Measurements from ENCODE around the gene PLD5. TPM values are rescaled to one million over a fixed set of nuclear protein-coding genes. Genes with fewer than 3 reads are reported as not detected.

PLD5 gene
- total and polyA plus RNA-seq, 4 donors: under 0.01 to 0.17 (median 0.05) TPM; not detected in 1

GRCh38 chr1:242187171-242187570 is 337.3 kb downstream of the PLD5 start:
- H3K27ac ChIP-seq (ENCODE audit: low read depth in 1 of 2, low read length in 2 of 2): no peak overlapping the region
- H3K36me3 ChIP-seq (ENCODE audit: control insufficient read depth in 4 of 4, insufficient read depth in 3 of 4, low read depth in 1 of 4, low read length in 3 of 4): no peaks in the 10 kb centered on the region
- WGBS: 25% methylated on average over 1 of the region's 1 CpG
- H3K9ac ChIP-seq (ENCODE audit: low read depth in 1 of 2, low read length in 2 of 2): no peak overlapping the region
- no peaks in the 10 kb centered on the region for H3K4me1 ChIP-seq (ENCODE audit: control insufficient read depth in 4 of 4, insufficient read depth in 4 of 4, low read length in 3 of 4)
- H3K27me3 ChIP-seq (ENCODE audit: control insufficient read depth in 4 of 4, insufficient read depth in 4 of 4, low read length in 3 of 4): no peaks in the 10 kb centered on the region
- TF ChIP-seq FOXA1 (IDR thresholded peaks at IDR 0.05) (no peak), EGR1 (IDR thresholded peaks at IDR 0.05; ENCODE audit: low read depth in 2 of 2) (no peak), HNF4A (conservative IDR thresholded peaks at IDR 0.05) (no peak), FOXA2 (IDR thresholded peaks at IDR 0.05) (no peak), JUND (IDR thresholded peaks at IDR 0.05) (no peak), HNF4G (IDR thresholded peaks at IDR 0.05) (no peak), RAD21 (IDR thresholded peaks at IDR 0.05) (no peak)
- TF ChIP-seq, protein P1, sequence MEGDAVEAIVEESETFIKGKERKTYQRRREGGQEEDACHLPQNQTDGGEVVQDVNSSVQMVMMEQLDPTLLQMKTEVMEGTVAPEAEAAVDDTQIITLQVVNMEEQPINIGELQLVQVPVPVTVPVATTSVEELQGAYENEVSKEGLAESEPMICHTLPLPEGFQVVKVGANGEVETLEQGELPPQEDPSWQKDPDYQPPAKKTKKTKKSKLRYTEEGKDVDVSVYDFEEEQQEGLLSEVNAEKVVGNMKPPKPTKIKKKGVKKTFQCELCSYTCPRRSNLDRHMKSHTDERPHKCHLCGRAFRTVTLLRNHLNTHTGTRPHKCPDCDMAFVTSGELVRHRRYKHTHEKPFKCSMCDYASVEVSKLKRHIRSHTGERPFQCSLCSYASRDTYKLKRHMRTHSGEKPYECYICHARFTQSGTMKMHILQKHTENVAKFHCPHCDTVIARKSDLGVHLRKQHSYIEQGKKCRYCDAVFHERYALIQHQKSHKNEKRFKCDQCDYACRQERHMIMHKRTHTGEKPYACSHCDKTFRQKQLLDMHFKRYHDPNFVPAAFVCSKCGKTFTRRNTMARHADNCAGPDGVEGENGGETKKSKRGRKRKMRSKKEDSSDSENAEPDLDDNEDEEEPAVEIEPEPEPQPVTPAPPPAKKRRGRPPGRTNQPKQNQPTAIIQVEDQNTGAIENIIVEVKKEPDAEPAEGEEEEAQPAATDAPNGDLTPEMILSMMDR (IDR thresholded peaks at IDR 0.05; ENCODE audit: low read depth, low read length, missing input control): no peak
- TF ChIP-seq, protein P2, sequence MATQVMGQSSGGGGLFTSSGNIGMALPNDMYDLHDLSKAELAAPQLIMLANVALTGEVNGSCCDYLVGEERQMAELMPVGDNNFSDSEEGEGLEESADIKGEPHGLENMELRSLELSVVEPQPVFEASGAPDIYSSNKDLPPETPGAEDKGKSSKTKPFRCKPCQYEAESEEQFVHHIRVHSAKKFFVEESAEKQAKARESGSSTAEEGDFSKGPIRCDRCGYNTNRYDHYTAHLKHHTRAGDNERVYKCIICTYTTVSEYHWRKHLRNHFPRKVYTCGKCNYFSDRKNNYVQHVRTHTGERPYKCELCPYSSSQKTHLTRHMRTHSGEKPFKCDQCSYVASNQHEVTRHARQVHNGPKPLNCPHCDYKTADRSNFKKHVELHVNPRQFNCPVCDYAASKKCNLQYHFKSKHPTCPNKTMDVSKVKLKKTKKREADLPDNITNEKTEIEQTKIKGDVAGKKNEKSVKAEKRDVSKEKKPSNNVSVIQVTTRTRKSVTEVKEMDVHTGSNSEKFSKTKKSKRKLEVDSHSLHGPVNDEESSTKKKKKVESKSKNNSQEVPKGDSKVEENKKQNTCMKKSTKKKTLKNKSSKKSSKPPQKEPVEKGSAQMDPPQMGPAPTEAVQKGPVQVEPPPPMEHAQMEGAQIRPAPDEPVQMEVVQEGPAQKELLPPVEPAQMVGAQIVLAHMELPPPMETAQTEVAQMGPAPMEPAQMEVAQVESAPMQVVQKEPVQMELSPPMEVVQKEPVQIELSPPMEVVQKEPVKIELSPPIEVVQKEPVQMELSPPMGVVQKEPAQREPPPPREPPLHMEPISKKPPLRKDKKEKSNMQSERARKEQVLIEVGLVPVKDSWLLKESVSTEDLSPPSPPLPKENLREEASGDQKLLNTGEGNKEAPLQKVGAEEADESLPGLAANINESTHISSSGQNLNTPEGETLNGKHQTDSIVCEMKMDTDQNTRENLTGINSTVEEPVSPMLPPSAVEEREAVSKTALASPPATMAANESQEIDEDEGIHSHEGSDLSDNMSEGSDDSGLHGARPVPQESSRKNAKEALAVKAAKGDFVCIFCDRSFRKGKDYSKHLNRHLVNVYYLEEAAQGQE (IDR thresholded peaks at IDR 0.05): no peak
- TF ChIP-seq, protein P3, sequence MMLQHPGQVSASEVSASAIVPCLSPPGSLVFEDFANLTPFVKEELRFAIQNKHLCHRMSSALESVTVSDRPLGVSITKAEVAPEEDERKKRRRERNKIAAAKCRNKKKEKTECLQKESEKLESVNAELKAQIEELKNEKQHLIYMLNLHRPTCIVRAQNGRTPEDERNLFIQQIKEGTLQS (IDR thresholded peaks at IDR 0.05): no peak
- no peak overlapping the region for H3K4me3 ChIP-seq (ENCODE audit: low read depth in 1 of 3, low read length in 3 of 3)
- no peak for DNase-seq (ENCODE audit: low spot score)
- H3K9me3 ChIP-seq (ENCODE audit: control insufficient read depth in 4 of 4, low read length in 3 of 4): no peaks in the 10 kb centered on the region

DNA sequence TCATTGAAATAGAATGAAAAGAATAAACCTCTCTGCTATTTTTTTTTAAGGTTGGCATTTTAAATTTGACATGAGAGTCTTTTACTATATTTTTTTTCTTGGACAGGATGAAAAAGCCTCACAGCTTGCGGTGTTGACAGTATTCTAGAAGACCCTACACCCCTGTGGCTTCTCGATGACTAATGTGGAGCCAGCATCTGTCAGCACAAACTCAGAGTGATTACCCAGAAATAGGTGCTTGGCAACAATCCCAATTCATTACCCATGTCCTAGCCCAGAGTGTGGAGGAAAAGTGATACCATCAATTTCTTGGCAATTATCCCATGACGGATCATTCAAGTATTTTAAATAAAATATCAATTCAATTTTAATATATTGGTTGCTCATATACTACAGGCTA is 338.8 kb downstream of the PLD5 start:
- TF ChIP-seq, protein P2 (IDR thresholded peaks at IDR 0.05): no peak
- no peak for TF ChIP-seq NR2F2 (IDR thresholded peaks at IDR 0.05)
- TF ChIP-seq, protein P1 (IDR thresholded peaks at IDR 0.05; ENCODE audit: low read depth, low read length, missing input control): no peak
- DNase-seq (ENCODE audit: low spot score): no peak
- no peak overlapping the region for H3K27ac ChIP-seq (ENCODE audit: low read depth in 1 of 2, low read length in 2 of 2)
- no peak overlapping the region for H3K4me3 ChIP-seq (ENCODE audit: low read depth in 1 of 3, low read length in 3 of 3)
- 74% methylated on average over 3 of the region's 3 CpGs for WGBS
- H3K36me3 ChIP-seq (ENCODE audit: control insufficient read depth in 4 of 4, insufficient read depth in 3 of 4, low read depth in 1 of 4, low read length in 3 of 4): no peaks in the 10 kb centered on the region
- no peaks in the 10 kb centered on the region for H3K27me3 ChIP-seq (ENCODE audit: control insufficient read depth in 4 of 4, insufficient read depth in 4 of 4, low read length in 3 of 4)
- no peaks in the 10 kb centered on the region for H3K9me3 ChIP-seq (ENCODE audit: control insufficient read depth in 4 of 4, low read length in 3 of 4)
- H3K9ac ChIP-seq (ENCODE audit: low read depth in 1 of 2, low read length in 2 of 2): no peak overlapping the region
- H3K4me1 ChIP-seq (ENCODE audit: control insufficient read depth in 4 of 4, insufficient read depth in 4 of 4, low read length in 3 of 4): no peaks in the 10 kb centered on the region

Measured in liver (tissue), 9 donors.